Heart left ventricle (tissue), 13 donors: ENCODE results near the gene ZNF689.

ENCODE experiments used
- CTCF ChIP-seq, 12 donors: fragments of 200-600 bp; sonication (generic) in 4 of 12; IDR thresholded peaks; one replicate each; pipeline versions ENCODE4 v1.5.0 to v1.8.0; 2018 to 2022; ENCODE audit warnings: antibody characterized with exemption in 12 of 12, mild to moderate bottlenecking in 5 of 12
- POLR2A ChIP-seq, 2 donors: fragments of 450-650 bp; IDR thresholded peaks; one replicate each; pipeline ENCODE4 v1.6.1; 2017; ENCODE audit warnings: antibody characterized with exemption in 2 of 2, mild to moderate bottlenecking in 2 of 2, moderate library complexity in 2 of 2
- donor health status: ischemic (EF 13 %, LVEDD 7.1; RV severe dilation, severe dysfunction).
- donor health status: DM: no; HTN: yes; CAD: no.
- donor health status: DM: no; HTN: no; CAD: no.
- donor health status: ischemic (EF 25% LVEDD 6.9; RV normal size, moderate dysfunction).
- donor health status: ischemic (EF 25% LVEDD 5.7; RV mildly dilated, moderate dysfunction).
- donor health status: ischemic (EF 35%, LVEDD 5.7; RV mildly dilated, moderate dysfunction).
- donor health status: nonischemic (EF 11% LVEDD 7.7; RV severe dilation, severe dysfunction).
- donor health status: DM: yes; HTN: yes; CAD: no.
- donor health status: PGD.
- donor health status: ischemic (EF 29% LVEDD 5.4; RV normal size, mild dysfunction).
- donor health status: nonischemic (EF 23%, LVEDD 6.1; RV moderate dilation, normal function).

GRCh38 chr16:30633526-30633925, 23.3 kb upstream of the ZNF689 start:
- TF ChIP-seq POLR2A (IDR thresholded peaks at IDR 0.05) (no peak), CTCF (IDR thresholded peaks at IDR 0.05) (no peak)
